GM19193 (cell line): ENCODE data around the gene ZDHHC6.

Experiments
- POLR2A ChIP-seq: IDR thresholded peaks from 4 replicates; pipeline ENCODE4 v1.6.1; 2011; ENCODE audit not compliant: insufficient read depth, insufficient read length; ENCODE audit errors: extremely low read depth

The ZDHHC6 gene

DNA sequence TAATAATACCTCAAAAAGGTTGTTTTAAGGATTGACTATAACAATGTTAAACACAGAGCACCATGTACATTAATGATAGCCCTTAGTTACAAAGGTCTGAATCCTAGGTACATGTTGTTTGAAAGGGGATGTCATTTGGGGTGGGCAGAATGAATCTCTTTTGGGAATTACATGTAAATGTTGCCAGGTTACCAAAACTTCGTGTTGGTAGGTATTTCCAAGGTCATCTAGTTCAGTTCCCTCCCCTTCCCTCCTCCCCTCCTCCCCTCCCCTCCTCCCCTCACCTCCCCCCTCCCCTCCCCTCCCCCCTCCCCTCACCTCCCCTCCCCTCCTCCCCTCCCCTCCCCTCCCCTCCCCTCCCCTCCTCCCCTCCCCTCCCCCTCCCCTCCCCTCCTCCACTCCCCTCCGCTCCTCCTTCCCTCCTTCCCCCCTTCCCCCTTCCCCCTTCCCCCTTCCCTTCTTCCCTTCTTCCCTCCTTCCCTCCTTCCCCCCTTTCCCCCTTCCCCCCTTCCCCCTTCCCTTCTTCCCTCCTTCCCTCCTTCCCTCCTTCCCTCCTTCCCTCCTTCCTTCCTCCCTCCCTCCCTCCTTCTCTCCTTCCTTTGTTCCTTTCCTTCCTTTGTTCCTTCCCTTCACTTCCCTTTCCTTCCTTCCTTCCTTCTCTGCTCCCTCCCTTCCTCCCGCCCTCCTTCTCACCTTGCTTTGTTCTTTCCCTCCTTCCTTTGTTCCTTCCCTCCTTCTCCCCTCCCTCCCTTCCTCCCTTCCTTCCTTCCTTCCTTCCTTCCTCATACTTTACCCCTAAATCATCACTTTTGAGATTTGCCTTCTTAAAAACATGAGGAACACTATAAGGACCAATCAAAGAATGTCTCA lies 8.4 kb upstream of the ZDHHC6 start:
- TF ChIP-seq POLR2A: no peak

GRCh38 chr10:112448888-112449287 lies 2.2 kb upstream of the ZDHHC6 start:
- TF ChIP-seq POLR2A: no peak

DNA sequence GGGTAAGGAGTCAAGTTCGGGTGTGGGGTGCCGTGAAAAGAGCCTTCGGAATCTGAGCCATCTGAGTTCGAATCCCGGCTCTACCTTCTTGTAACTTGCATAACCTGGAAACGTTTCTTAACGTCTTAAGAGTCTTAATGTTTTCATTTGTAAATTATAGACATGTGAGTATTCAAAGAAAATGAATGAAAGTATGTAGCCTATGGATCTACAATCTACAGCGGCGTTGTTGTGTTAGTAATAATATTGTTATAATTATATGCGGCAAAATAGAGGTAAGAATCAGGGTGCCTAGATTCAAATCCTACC lies 860 bp upstream of the ZDHHC6 start:
- TF ChIP-seq POLR2A: no peak

GRCh38 chr10:112446055-112446854 lies 459 bp downstream of the ZDHHC6 start:
- no peak for TF ChIP-seq POLR2A

DNA sequence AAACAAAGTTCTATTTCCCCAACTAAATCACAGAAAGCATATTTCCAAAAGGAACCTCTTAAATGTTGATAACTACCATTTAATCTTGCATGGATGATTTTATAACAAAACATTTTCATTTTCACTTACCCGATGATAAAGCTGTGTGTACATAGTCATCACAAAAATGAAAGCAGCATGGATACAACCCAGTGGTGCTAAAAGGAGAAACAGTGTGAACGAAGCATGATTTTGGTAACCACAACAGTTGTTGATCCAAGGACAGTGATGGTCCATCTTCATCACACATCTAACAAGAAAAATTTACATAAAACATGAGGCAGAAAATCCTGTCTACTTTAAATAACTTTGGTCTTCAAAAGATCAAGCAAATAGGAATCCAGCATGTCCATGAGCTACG lies 4.7 kb downstream of the ZDHHC6 start:
- TF ChIP-seq POLR2A: no peak

GRCh38 chr10:112441520-112441919 lies 5.2 kb downstream of the ZDHHC6 start:
- TF ChIP-seq POLR2A: no peak

GRCh38 chr10:112438356-112438755 lies 8.4 kb downstream of the ZDHHC6 start:
- TF ChIP-seq POLR2A: no peak

DNA sequence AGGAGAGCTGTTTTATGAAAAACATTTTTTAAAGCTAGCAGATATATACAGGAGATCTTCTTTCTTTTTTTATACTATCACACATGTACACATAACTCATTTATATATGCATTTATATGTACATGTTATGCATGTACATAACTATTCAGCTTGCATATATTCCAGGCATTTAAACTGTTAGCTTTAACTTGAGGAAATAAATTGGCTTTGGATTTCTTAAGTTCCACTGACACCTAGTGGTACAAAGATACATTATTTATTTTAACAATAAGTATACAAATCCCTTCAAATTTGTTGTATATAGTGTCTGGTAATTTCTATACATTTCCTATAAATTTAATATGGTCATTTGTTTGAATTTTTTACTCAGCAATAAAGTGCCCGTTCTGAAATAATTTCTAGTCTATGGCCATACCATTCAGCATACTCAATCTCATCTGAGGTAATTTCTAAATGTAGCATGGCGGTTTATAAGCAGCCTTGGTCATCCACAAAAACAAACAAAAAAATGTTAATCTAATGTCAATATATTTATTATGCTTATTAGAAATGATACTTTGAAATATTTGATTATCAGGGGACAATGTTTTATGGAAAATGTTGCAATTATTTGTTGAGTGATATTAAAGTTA lies 11.6 kb downstream of the ZDHHC6 start:
- TF ChIP-seq POLR2A: no peak

DNA sequence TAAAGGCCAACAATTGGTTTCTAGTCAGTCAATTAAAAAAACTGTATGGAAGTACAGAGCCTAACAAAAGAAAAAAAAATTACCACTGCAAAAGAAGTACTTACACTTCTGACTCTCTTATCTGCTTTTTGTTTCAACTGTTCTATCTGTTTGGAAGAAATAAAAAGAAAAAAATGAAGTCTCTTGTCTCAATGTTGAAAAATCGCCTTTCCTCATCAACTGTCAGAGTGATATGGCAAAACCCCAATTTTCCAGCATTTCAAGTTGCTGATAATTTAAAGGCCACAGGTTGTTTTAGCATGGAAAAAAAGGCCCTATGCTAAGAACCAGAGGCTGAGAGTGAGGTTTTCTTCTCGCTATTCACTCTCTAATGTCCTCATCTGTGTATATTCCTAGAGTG lies 13.6 kb downstream of the ZDHHC6 start:
- TF ChIP-seq POLR2A: no peak

DNA sequence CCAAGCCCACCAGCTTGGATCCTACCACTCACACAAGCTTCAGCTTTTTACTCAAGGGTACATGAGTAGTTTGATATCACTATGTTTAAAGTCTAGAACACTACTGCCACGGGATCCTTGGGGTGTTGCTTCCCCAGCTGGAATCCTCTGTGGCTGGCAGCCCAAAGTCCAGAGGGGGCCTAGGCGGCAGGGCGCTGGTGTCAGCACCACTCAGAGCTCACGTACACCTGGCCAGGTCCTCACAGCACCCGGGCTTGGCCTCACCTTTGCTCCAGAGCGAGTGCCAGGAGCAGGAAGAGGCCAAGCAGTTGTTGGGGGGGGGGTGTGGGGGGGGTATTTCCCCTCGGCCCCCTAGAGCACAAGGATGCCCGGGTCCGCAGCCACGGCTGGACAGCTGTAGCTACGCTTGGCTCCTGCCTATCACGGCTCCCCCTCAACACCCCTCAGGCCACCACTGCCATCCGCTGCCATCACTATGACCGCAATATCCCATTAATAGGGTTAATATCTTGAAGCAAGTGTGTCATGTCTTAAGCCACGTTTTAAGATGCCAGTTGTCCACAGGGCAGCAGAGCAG lies 17.0 kb downstream of the ZDHHC6 start:
- no peak for TF ChIP-seq POLR2A

DNA sequence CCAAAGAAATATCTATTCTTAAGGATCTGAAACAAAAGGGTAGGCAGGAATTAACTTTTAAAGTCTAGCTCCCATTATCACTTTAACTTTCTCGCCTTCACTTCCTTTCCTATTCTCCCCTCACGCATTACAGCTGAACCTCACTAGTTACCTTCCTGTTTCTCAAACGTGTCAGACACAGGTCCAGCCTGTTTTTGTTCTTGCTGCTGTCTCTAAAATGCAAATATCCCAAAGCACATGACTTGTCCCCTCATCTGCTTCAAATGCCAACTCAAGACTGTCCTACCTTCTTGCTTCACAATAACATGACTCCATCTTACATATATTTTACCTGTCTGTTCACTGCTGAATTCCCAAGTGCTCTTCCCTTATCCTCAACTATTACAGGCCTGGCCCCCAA lies 17.6 kb downstream of the ZDHHC6 start:
- TF ChIP-seq POLR2A: no peak

DNA sequence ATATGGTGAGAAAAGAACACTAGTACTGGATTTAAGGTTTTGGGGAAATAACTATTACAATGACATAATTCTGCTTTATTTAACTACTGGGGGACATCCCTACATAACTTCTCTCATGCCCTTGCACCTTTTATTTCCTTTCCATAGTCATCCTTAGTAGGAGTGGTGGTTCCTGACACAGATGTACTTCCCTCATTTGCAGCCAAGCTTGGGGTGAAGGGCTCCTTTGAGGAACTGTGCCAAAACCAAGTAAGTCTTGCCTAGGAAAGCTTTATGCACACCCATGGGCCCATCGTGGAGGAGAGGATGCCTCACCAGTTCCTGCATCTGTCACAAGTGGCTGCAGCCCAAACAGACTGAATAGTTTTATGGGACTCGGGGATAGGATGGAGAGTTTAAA lies 20.6 kb downstream of the ZDHHC6 start:
- TF ChIP-seq POLR2A: no peak

- no peak for TF ChIP-seq POLR2A
These were observed 22.1 kb downstream of the ZDHHC6 start for GRCh38 chr10:112424651-112425050.

- no peak for TF ChIP-seq POLR2A
These were observed 25.0 kb downstream of the ZDHHC6 start for GRCh38 chr10:112421731-112422130.

GRCh38 chr10:112412696-112413095 lies 34.0 kb downstream of the ZDHHC6 start:
- TF ChIP-seq POLR2A: no peak
